Globus pallidus (tissue), 1 donor: Measurements from ENCODE around the gene PFKFB2.
A peak's percentile ranks its signal among the peaks of the same experiment; 100 is the strongest.

Experiments used
- DNase-seq: peaks from one replicate; pipeline ENCODE4 v3.0.0-alpha.2; 2015; ENCODE audit warnings: low spot score

PFKFB2 gene

DNA sequence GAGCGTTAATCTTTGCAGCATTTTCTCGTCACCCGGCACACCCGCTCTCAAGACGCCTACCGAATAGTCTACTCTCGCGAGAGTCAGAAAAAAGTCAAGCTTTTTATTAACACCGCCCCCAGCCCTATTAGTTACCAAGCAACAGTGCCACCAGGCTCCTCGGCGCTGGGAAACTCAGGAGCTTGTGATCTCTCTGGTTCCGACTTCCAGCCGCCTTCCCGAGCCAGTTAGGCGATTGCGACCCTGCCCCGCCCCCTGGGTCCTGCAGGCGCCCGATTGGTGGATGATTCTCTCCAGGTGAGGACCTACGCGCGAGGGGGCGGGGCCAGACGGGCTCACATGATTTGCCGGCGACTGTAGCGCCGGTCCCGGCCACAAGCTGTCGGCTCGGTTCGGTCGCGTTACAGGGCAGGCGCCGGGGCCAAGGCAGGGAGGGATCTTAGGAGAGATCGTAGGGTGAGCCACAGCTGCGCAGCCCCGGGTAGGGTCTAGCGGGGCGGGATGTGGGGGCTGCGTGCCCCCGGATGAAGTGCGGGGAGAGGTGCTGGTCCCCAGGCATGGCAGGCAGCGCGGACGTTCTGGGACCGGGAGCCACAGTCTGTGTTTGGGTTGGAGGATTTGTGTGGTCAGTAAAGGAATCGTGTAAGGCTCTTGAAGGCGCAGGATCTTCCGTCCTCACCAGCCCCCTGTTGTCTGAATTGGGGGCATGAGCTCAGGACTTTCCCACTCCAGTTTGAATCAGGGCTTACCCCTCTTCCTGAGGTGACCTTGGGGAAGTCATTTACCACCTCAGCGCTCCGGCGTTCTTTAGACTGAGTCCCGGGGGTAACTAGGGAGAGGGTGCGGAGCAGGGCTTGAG is at the start of gene PFKFB2:
Gene PFKFB2, plus strand, starts transcription at position 365 of the 859 bp plus-strand sequence. CDS start 1,443 bp downstream, outside the sequence.
- DNase-seq: peak; percentile 94

- peak; percentile 27 for DNase-seq
Measured at GRCh38 chr1:207004931-207005830, 47.9 kb upstream of the PFKFB2 start.

GRCh38 chr1:207006083-207006482 is 47.0 kb upstream of the PFKFB2 start:
- DNase-seq: no peak

DNA sequence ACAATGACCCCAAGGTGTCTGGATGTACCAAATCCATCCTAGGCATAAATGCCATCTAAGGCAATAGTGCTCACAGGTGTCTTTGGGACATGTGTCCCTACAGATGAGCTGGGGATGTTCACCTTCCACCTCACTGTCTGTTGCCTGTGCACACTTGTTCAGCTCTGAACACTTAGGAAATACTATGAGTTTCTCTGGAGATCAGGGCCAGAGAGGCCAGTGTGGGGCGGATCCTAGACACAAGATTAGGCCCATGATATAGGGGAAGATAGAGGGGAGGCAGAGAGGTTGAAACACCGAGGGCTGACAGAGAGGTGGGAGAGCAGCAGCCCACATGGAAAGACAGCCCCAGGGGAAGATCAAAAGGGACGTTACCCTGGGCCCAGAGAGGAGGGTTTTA is 46.2 kb upstream of the PFKFB2 start:
- DNase-seq: no peak

- DNase-seq: no peak
Measured at GRCh38 chr1:207007352-207008033, 45.6 kb upstream of the PFKFB2 start.

GRCh38 chr1:207009182-207009850 is 43.8 kb upstream of the PFKFB2 start:
- no peak for DNase-seq

GRCh38 chr1:207009945-207010344 is 43.1 kb upstream of the PFKFB2 start:
- no peak for DNase-seq

DNA sequence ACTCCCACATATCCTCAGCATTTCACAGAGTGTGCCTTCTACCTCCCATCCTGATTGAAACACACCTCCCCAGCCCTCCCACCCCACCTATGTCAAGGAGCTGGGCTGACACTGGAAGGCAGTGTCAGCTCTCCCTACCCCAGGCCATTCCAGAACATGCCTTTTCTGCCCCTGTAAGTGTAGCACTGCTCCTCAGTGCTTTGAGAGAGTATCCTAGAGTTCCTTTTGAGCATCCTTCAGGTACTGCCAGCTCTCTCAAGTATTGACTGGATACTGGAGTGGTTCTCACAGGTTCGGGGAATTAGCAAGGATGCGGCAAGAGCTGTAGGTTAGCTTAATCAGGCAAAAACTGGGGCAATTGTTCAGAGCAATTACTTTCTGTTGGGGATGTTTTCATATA is 42.3 kb upstream of the PFKFB2 start:
- no peak for DNase-seq

DNA sequence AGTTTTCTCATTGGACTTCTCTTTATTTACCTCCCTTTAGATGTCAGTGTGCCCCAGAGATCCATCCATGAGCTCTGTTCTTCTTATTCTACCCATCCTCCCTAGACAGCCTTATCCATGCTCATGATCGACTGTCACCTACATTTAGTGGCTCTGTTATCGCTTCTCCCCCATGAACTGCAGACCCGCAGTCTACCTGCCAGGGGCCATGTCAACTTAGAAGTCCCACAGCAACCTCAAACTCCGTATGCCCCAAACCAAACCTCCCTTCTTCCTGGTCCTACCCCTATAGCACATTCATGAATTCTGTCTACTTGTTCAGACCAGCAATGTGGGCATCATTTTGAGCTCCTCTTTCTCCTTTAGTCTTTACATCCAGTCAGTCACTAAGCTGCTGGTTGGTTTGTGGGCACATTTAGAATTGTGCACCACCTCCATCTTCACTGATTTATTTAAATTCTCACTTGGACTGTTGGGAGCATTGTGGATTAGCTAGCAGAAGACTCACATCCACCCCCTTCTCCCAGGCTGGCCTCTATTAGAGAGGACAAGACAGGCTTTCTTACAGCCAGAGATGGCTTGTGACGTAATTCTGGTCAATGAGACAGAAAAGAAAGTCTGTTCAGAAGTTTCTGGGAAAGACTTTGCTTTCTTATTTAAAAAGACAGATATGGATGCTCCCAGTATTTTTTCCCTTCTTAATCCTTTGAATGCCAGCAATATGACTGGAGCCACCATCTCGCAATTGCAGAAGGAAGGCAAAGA is 39.6 kb upstream of the PFKFB2 start:
- no peak for DNase-seq

GRCh38 chr1:207014728-207015127 is 38.3 kb upstream of the PFKFB2 start:
- DNase-seq: no peak

GRCh38 chr1:207015791-207016190 is 37.3 kb upstream of the PFKFB2 start:
- no peak for DNase-seq

- peak; percentile 15 for DNase-seq
Measured at GRCh38 chr1:207017615-207018559, 35.2 kb upstream of the PFKFB2 start.

- no peak for DNase-seq
Measured at GRCh38 chr1:207018707-207019106, 34.4 kb upstream of the PFKFB2 start.

- no peak for DNase-seq
Measured at GRCh38 chr1:207019161-207019560, 33.9 kb upstream of the PFKFB2 start.

GRCh38 chr1:207019661-207020060 is 33.4 kb upstream of the PFKFB2 start:
- no peak for DNase-seq

DNA sequence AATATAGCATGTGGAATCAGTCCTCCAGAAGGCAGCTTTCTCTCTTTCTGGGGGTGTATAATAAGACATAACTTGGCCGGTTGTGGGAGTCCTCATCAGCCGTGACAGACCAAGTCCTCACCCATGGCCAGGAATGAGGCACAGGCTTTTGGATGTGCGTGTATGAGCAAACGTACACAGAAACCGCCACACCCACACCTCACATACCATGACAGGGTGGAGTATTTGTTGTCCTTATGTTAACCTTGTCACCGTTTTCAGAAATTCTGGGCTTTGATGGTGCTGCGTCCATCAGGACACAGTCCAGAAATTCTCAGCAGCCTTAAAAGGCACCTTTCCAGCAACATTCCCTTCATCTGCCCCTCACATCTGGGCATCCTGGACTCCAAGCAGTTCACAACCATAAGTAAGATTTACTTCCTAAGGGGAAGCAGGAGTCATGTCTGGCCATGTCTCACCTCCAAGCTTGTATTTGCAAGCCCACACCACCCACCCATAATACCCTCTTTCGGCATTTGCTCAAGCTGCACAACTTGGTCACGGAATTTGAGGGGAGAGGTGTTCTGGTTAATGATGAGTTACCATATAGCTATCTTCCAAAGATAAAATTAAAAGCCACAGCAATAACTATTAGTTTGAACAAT is 32.9 kb upstream of the PFKFB2 start:
- DNase-seq: no peak

DNA sequence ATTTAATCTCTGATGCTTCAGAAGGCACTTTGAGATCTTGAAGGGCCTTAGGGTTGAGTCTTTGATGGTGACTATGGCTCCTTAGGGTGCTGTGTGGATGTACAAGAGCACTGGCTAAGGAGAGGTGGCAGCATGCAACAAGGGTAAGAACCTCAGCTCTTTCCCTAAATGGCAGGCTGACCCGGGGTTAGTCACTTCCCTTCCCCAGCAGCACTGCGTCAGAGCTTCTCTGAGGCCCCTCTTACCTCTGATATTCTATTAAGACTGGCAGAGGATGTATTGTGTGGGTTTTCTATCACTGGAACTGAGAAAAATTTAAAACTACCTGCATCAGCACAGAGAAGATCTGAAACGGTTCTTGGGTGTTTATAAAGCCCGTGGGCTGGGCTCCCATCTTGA is 32.4 kb upstream of the PFKFB2 start:
- no peak for DNase-seq

DNA sequence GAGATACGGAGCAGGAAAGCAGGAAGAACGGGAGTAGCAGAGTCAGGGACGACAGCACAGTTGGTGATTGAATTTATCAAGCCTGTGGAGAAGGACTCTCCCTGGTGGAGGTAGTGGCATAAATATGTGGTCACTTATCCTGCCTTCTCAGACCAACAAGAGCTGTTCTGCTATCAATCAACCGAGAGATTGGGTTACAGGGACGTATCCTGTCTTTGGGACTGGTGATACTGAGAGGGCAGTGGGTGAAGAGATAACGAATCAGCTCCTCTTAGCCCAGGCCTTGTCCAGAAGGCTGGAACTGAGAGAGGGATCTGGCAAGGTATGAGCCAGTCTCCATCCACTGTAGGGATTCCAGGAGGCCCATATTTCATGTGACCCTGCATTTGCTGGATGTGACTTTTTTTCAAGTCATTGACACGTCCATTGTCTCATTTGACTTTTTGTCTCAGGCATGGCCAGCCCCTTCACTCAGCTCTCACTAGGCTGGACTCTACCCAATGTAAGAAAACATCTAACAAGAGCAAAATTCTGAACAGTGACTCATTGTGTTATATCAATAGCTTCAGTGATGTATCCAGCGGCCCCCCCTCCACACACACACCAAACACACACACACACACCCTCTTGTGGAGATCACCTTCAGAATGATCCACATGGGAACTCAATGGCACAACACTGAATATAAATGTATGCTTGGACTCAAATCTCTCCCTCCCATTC is 31.8 kb upstream of the PFKFB2 start:
- peak; percentile 53 for DNase-seq
